22Rv1 (cell line): ENCODE measurements around the gene MAST3.
"Not testable (repeated sequence)": the region's sequence is repeated elsewhere in the genome, so short reads cannot be mapped to it uniquely, and the experiment has no call there.

Experiments used
- H3K27ac ChIP-seq: fragments of 450-650 bp; 2 replicates; pipeline ENCODE4 v1.5.1; 2017
- ZFX ChIP-seq: fragments of 450-650 bp; IDR thresholded peaks from 2 replicates; pipeline ENCODE4 v1.6.1; 2017; ENCODE audit warnings: antibody characterized with exemption, borderline replicate concordance
- TF ChIP-seq, protein P1 (sequence below): fragments of 450-650 bp; IDR thresholded peaks from 2 replicates; pipeline ENCODE4 v1.5.1; 2017; ENCODE audit warnings: mild to moderate bottlenecking

The MAST3 gene

DNA sequence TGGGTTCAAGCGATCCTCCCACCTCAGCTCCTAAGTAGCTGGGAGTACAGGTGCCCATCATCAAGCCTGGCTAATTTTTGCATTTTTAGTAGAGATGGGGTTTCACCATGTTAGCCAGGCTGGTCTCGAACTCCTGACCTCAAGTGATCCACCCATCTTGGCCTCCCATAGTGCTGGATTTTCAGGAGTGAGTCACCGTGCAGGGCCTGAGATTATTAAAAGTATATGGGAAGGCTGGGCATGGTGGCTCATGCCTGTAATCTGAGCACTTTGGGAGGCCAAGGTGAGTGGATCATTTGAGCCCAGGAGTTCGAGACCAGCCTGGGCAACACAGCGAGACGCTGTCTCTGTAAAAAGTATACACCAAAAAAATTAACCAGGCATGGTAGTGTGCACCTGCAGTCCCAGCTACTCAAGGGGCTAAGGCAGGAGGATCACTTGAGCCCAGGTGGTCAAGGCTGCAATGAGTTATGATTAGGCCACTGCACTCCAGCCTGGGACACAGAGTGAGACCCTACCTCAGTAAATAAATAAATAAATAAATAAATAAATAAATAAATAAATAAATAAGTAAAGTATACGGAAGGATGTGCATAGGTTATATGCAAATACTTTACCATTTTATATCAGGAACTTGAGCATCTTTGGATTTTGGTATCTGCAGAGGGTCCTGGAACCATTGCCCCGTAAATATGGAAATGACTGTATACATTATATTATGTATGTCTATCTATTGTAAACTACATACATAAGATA, 11.7 kb upstream of the MAST3 start:
- no peak overlapping the region for H3K27ac ChIP-seq
- TF ChIP-seq, protein P1, sequence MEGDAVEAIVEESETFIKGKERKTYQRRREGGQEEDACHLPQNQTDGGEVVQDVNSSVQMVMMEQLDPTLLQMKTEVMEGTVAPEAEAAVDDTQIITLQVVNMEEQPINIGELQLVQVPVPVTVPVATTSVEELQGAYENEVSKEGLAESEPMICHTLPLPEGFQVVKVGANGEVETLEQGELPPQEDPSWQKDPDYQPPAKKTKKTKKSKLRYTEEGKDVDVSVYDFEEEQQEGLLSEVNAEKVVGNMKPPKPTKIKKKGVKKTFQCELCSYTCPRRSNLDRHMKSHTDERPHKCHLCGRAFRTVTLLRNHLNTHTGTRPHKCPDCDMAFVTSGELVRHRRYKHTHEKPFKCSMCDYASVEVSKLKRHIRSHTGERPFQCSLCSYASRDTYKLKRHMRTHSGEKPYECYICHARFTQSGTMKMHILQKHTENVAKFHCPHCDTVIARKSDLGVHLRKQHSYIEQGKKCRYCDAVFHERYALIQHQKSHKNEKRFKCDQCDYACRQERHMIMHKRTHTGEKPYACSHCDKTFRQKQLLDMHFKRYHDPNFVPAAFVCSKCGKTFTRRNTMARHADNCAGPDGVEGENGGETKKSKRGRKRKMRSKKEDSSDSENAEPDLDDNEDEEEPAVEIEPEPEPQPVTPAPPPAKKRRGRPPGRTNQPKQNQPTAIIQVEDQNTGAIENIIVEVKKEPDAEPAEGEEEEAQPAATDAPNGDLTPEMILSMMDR = no peak
- no peak for TF ChIP-seq ZFX

DNA sequence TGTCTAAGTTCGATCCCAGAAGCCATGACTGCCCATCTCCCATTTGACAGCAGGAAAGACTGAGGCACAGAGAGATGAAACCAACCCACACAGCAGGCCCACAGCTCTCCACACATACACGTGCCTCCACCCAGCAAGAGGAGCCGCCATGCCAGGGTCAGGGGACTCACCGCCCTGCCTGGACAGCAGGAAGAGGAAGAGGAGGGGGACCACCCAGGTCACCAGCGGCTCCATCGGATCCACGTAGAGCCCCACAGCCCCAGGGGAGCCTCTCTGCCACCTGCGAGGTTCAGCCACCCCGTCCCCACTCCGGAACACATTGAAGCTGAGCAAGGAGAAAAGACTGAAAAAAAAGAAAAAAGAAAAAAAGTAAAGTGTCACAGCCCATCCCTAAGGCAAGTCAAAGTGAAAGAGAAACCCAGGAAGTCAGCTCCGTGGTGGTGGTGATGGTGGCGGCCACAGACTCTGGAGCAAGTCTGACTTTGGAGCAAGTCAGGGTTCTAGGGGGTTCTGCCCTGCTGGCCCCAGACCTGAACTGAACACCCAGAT, 10.9 kb upstream of the MAST3 start, which contains the start of gene IL12RB1:
Gene IL12RB1 (minus strand): TSS at position 345 of the 549 bp plus-strand sequence. CDS start 111 bp downstream, at position 234.
- no peak for TF ChIP-seq ZFX
- TF ChIP-seq, protein P1 = no peak
- H3K27ac ChIP-seq = no peak within 1 kb of the TSS

DNA sequence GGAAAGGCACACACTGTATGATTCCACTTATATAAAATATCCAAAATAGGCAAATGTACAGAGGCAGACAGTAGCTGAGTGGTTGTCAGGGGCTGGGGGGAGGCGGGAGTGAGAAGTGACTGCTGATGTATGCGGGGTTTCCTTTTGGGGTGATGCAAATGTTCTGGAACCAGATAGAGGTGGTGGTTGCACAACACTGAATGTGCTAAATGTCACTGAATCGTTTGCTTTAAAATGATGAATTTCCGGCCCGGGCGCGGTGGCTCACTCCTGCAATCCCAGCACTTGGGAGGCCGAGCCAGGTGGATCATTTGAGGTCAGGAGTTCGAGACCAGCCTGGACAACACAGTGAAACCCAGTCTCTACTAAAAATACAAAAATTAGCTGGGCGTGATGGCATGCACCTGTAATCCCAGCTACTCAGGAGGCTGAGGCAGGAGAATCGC, 8.5 kb upstream of the MAST3 start:
- not testable (repeated sequence) for H3K27ac ChIP-seq

DNA sequence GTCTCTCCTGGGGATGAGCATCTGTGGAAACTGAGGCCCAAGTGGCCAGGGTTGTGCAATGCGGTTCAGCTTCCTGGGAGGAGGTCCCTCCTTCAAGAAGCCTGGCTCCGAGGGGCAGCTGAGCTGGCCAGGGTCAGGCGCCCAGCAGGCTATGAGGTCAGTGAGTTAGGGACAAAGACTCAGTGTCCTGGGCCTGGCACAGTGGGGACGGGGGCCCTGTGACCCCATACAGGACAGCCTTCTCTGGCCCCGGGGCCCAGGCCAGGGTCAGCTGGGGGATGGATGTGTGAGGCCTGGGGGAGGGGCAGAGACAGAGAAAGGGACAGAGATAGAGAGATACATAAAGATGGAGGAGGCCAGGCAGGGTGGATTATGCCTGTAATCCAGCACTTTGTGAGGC, 7.9 kb upstream of the MAST3 start:
- H3K27ac ChIP-seq = no peak overlapping the region
- TF ChIP-seq ZFX = no peak
- TF ChIP-seq, protein P1 = no peak

DNA sequence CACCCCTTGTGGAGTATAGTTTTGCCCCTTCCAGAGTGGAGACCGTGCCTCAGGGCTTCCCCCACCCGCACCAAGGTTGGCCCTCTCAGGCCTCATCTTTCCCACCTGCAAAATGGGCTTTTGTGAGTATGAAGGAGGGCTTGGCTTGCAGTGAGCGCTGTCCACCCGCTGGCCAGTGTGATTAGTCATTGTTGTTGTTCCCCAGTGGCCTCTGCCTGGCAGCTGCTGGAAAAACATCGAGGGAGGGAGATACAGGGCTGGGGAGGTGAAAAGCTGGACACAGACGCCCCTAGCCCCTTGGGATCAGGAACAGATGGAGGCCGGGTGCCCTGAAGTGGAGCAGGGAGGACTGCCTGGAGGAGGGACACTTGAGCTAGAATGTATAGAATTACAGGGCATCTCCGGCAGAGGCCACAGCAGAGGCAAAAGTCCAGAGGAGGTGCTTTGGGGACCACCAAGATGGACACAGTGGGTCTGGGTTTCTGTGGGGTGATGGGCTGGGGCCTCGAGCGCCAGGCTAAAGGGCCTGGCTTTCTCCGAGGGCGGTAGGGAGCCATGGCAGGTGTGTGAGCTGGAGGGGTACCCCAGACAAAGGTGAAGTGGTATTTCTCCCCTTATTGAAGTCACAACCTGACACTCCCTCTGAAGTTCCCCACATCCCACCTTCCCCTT, 6.9 kb upstream of the MAST3 start:
- H3K27ac ChIP-seq = no peak overlapping the region
- TF ChIP-seq ZFX = no peak
- TF ChIP-seq, protein P1 = no peak

DNA sequence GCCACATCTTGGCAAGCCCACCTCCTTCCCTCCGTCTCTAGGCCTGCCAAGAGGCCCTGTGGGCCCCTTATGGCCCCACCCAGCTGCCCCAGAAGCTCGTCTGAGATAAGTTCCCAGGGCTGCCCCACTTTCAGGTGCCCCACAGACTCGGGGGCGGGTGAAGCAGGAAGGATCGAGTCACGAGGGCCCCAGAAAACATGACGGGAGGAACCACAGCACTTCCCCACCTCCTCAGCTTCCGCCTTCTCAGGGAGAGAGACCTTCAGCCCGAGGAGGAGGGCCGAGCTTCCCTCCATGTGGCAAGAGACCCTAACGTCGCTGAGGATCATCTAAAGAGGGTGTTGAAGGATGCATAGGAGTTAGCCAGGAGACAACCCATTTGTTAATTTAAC, 6.4 kb upstream of the MAST3 start:
- TF ChIP-seq, protein P1 = no peak
- TF ChIP-seq ZFX = no peak
- H3K27ac ChIP-seq = no peak overlapping the region

DNA sequence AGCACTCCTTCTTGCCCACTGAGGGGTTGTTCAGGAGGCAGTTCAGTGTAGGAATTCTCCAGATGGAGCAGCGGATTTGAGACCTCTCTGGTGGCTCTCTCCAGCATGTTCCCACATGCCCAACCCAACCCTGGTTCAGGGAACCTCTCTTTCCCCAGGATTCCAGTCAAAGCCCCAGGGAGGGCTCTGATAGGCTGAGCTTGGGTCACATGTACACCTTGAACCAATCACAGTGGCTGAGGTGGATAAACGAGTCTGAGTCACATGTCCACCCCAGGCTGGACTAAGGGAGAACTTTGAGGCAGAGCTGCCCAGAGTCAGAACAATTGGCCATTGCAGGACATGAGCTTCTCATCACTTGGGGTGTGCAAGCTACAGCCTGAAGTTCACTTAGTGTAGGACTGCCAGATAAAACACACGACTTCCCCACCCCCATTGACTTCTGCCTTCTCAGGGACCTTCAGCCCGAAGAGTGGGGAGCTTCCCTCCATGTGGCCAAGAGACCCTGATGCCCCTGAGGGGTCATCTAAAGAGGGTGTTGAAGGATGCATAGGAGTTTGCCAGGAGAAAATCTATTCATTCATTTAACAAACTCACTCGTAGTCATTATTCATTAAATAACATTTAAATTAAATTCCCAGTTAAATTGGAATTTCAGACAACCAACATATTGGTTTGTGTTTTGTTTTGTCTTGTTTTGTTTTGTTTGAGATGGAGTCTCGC, 4.0 kb upstream of the MAST3 start:
- H3K27ac ChIP-seq = no peak overlapping the region
- no peak for TF ChIP-seq ZFX
- TF ChIP-seq, protein P1 = no peak
